ENCODE measurements around the gene TMEM95. TPM values are rescaled to one million over a fixed set of nuclear protein-coding genes. Genes with fewer than 3 reads are reported as not detected.

TMEM95 gene
- total and polyA plus RNA-seq, 4 donors = not detected

- no peak for TF ChIP-seq CTCF (IDR thresholded peaks at IDR 0.05; ENCODE audit: low read depth, low read length, missing input control)
- no peak for TF ChIP-seq YY1 (IDR thresholded peaks at IDR 0.05)
- no peak for TF ChIP-seq FOXA1 (IDR thresholded peaks at IDR 0.05)
- TF ChIP-seq RAD21 (IDR thresholded peaks at IDR 0.05) = no peak
- no peak for TF ChIP-seq SP1 (IDR thresholded peaks at IDR 0.05)
- H3K27ac ChIP-seq (ENCODE audit: low read depth in 1 of 2, low read length in 2 of 2) = no peak overlapping the region
- no peaks in the 10 kb centered on the region for H3K27me3 ChIP-seq (ENCODE audit: control insufficient read depth in 4 of 4, insufficient read depth in 4 of 4, low read length in 3 of 4)
- DNase-seq (ENCODE audit: low spot score) = no peak
- no peaks in the 10 kb centered on the region for H3K36me3 ChIP-seq (ENCODE audit: control insufficient read depth in 4 of 4, insufficient read depth in 3 of 4, low read depth in 1 of 4, low read length in 3 of 4)
- WGBS = 71% methylated on average over 19 of the region's 19 CpGs
- peaks cover 5 to 31% (median 16%) of the 10 kb centered on the region in 4 donors for H3K4me1 ChIP-seq (ENCODE audit: control insufficient read depth in 4 of 4, insufficient read depth in 4 of 4, low read length in 3 of 4)
- H3K4me3 ChIP-seq (ENCODE audit: low read depth in 1 of 3, low read length in 3 of 3) = no peak overlapping the region
- no peaks in the 10 kb centered on the region for H3K9me3 ChIP-seq (ENCODE audit: control insufficient read depth in 4 of 4, low read length in 3 of 4)
- H3K9ac ChIP-seq (ENCODE audit: low read depth in 1 of 2, low read length in 2 of 2) = no peak overlapping the region
These were observed 6.3 kb upstream of the TMEM95 start for GRCh38 chr17:7348478-7349242.

GRCh38 chr17:7351665-7352502, 3.1 kb upstream of the TMEM95 start, which contains the start of gene KCTD11:
Gene KCTD11, plus strand, starts transcription at chr17:7352162.
- Histone ChIP-seq H3K4me1 (ENCODE audit: control insufficient read depth in 4 of 4, insufficient read depth in 4 of 4, low read length in 3 of 4) (peaks cover 5 to 32% (median 16%) of the 10 kb centered on the region in 4 donors), H3K27me3 (ENCODE audit: control insufficient read depth in 4 of 4, insufficient read depth in 4 of 4, low read length in 3 of 4) (no peaks in the 10 kb centered on the region), H3K27ac (ENCODE audit: low read depth in 1 of 2, low read length in 2 of 2) (peak within 1 kb of the TSS; percentile 99), H3K9me3 (ENCODE audit: control insufficient read depth in 4 of 4, low read length in 3 of 4) (no peaks in the 10 kb centered on the region), H3K36me3 (ENCODE audit: control insufficient read depth in 4 of 4, insufficient read depth in 3 of 4, low read depth in 1 of 4, low read length in 3 of 4) (no peaks in the 10 kb centered on the region), H3K4me3 (ENCODE audit: low read depth in 1 of 3, low read length in 3 of 3) (peak within 1 kb of the TSS; percentile 73 to 80 (median 76)), H3K9ac (ENCODE audit: low read depth in 1 of 2, low read length in 2 of 2) (peak within 1 kb of the TSS; percentile 45 to 94)
- WGBS = 2% methylated on average over 91 of the region's 91 CpGs
- TF ChIP-seq REST (IDR thresholded peaks at IDR 0.05) (no peak), EGR1 (IDR thresholded peaks at IDR 0.05; ENCODE audit: low read depth in 2 of 2) (peak; percentile 50 to 93), YY1 (IDR thresholded peaks at IDR 0.05) (peak; percentile 33)
- peak; percentile 91 for DNase-seq (ENCODE audit: low spot score)

- peaks cover 5 to 32% (median 16%) of the 10 kb centered on the region in 4 donors for H3K4me1 ChIP-seq (ENCODE audit: control insufficient read depth in 4 of 4, insufficient read depth in 4 of 4, low read length in 3 of 4)
These were observed 2.5 kb upstream of the TMEM95 start for GRCh38 chr17:7352503-7352889.

More at GRCh38 chr17:7352503-7352889, 2.5 kb upstream of the TMEM95 start:
- no peaks in the 10 kb centered on the region for H3K27me3 ChIP-seq (ENCODE audit: control insufficient read depth in 4 of 4, insufficient read depth in 4 of 4, low read length in 3 of 4)
- TF ChIP-seq FOXA2 (IDR thresholded peaks at IDR 0.05) (no peak), CTCF (IDR thresholded peaks at IDR 0.05; ENCODE audit: low read depth, low read length, missing input control) (peak; percentile 27)
- H3K27ac ChIP-seq (ENCODE audit: low read depth in 1 of 2, low read length in 2 of 2) = peak overlapping the region; percentile 99
- 33% methylated on average over 10 of the region's 10 CpGs for WGBS
- no peaks in the 10 kb centered on the region for H3K36me3 ChIP-seq (ENCODE audit: control insufficient read depth in 4 of 4, insufficient read depth in 3 of 4, low read depth in 1 of 4, low read length in 3 of 4)
- H3K9ac ChIP-seq (ENCODE audit: low read depth in 1 of 2, low read length in 2 of 2) = peak overlapping the region; percentile 5 to 48
- DNase-seq (ENCODE audit: low spot score) = no peak
- no peaks in the 10 kb centered on the region for H3K9me3 ChIP-seq (ENCODE audit: control insufficient read depth in 4 of 4, low read length in 3 of 4)
- H3K4me3 ChIP-seq (ENCODE audit: low read depth in 1 of 3, low read length in 3 of 3) = peak overlapping the region; percentile 73 to 80 (median 76)
